HL-60/S4 treated with retinoic acid at 250 ng/mL for 4 days and 3 days (cell line): Measurements from ENCODE around the gene ZFAND3.
"Not testable (repeated sequence)": the region's sequence is repeated elsewhere in the genome, so short reads cannot be mapped to it uniquely, and the experiment has no call there.

Source experiments
- in situ Hi-C: fragments of 300-500 bp; cut with MboI; formaldehyde crosslinking; loops from 2 replicates; pipeline ENCODE4 v1.7.0; 2022; ENCODE audit warnings: low sequenced_read_pairs

ZFAND3 gene

GRCh38 chr6:38113825-38114576, 294.5 kb downstream of the ZFAND3 start:
- in situ Hi-C loops, result no loop called here

GRCh38 chr6:38114976-38115625, 295.6 kb downstream of the ZFAND3 start:
- in situ Hi-C loops, result no loop called here

DNA sequence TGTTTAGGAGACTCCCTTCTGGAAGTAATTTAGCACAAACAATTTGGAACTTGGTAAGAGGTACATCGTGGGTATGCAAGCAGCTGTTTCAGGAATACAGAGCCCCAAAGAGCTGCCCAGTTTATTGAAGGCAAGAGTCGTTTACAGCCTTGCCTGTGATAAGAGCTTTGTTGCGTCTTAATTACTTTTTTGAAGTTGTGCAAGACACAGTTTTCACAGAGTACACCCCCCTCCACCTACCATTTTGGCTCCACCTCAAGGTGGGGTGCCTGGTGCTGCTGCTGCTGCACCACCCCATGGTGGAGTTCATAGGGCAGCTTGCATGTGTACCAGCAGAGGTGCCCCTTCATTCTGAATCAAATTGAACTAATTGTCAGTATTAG, 296.1 kb downstream of the ZFAND3 start:
- in situ Hi-C loops, result no loop called here

- in situ Hi-C loops, result no loop called here
Measured at GRCh38 chr6:38116248-38116647, 296.7 kb downstream of the ZFAND3 start.

DNA sequence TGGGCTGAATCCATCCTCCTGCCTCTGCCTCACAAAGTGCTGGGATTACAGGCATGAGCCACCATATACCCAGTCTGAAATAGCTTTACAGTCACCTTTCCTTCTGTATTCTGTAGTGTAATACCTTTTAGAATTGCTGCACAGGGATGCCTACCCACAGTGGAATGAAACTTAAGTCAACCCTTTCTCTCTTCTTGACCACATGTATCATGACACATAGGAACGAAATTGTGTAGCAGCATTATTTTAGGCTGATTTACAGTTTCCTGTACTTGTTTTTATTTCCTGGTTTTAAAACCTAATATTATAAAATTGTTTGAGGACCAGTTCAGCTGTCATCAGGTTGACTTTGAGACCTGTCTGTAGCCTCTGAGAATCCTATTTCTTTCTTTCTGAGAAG, 297.8 kb downstream of the ZFAND3 start:
- in situ Hi-C loops, result no loop called here

- in situ Hi-C loops, result no loop called here
Measured at GRCh38 chr6:38118791-38119365, 299.4 kb downstream of the ZFAND3 start.

- in situ Hi-C loops, result no loop called here
Measured at GRCh38 chr6:38119516-38119915, 300.0 kb downstream of the ZFAND3 start.

- in situ Hi-C loops, result not testable (repeated sequence)
Measured at GRCh38 chr6:38124224-38124926, 304.8 kb downstream of the ZFAND3 start.

- in situ Hi-C loops, result no loop called here
Measured at GRCh38 chr6:38127284-38127683, 307.8 kb downstream of the ZFAND3 start.

- in situ Hi-C loops, result no loop called here
Measured at GRCh38 chr6:38131527-38131965, 312.0 kb downstream of the ZFAND3 start.

DNA sequence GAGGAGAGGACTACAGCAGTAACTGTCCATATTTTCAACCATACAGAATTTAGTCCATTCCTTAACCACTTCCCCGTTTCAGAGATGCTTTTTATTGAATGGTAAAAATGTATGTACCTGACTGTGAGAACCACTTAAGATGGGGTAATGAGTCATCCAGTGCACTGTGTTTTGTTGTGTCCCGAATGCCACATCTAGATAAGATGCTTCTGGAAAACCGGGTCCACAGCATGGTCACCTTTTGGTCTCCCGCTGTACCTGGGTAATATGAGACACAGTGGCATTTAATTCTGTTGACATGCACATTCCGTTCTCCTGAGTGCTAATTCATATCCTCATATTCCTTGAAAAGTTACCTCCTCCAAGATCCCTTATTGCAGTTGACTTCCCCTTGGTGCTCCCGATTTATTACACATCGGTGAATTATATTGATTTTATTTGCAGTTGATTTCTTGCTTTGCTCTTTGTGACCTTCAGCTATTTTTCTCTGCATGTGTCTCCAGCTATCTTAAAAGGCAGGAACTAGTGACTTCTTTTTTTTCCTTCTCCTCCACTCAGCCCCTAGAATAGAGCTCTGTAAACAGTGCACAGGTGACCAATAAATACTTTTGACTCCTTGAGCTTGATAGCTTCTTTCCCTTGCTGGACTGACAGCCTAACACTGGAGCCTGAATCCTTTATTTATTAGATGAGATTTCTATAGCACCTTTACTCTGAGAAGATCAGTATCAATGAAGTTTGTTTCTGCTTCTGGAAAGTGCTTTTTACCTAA, 314.6 kb downstream of the ZFAND3 start:
- in situ Hi-C loops, result no loop called here

DNA sequence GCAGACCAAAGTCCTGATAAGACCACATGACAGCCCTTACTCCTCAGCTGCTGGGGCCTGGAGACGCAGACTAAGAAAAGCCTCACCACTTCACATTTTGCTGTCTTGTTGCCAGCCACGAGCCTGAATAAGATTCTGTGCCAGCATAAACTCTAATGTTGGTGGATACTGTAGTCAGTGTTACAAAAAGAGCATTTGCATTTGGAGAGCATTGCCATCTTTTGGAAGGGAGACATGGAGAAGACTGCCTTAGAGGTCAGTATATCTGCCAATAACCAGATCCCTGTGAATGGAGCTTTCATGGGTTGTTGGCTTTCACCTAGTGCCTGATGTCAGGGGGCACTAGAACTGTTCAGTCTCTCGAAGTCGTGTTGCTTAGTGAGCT, 315.2 kb downstream of the ZFAND3 start:
- in situ Hi-C loops, result no loop called here

- in situ Hi-C loops, result no loop called here
Measured at GRCh38 chr6:38136547-38136946, 317.0 kb downstream of the ZFAND3 start.

DNA sequence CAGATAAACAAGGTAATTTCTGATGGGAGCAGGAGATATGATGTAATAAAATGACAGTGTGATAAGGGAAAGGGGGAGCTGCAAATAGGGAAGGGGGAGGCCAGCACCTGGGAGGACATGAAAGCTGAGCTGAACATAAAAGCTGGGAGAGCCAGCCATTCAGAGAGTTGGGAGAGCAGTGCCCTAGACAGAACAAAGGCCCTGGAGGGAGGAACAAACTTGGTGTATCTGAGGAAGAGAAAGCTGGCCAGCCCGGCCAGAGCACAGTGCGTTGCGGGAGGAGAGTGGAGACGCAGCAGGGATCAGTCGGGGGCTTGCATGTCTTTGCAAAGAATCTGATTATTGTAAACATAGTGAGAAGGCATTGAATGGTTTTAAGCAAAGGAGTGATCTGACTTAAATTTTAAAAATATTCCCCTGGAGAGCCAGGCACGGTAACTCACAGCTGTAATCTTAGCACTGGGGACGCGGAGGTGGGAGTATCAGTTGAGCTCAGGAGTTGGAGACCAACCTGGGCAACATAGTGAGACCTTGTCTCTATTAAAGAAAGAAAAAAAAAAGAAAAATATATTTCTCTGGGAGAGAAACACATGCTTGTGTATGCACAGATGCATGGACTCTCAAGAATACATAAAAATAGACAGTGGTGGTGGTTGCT, 318.2 kb downstream of the ZFAND3 start:
- in situ Hi-C loops, result no loop called here

GRCh38 chr6:38138374-38138773, 318.8 kb downstream of the ZFAND3 start:
- in situ Hi-C loops, result no loop called here

DNA sequence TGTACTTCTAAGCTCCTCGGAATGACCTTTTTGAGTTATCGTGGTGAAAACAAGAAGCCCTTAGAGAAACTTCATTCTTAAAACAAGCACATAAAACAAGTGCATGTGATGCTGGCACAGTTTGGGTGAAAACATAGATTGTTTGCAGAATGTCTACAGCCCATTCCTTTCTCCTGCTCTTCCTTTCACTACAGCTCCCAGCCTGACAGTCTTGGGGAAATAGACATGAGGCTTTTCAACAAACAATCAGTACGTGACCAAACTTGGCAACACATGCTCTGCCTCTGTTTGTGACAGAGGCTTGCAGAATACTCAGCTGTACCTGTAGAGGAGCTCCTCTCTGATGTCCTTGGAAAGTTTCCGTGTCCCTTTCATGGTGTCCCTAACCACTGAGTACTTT, 321.6 kb downstream of the ZFAND3 start:
- in situ Hi-C loops, result no loop called here

GRCh38 chr6:38141716-38142115, 322.2 kb downstream of the ZFAND3 start:
- in situ Hi-C loops, result no loop called here

DNA sequence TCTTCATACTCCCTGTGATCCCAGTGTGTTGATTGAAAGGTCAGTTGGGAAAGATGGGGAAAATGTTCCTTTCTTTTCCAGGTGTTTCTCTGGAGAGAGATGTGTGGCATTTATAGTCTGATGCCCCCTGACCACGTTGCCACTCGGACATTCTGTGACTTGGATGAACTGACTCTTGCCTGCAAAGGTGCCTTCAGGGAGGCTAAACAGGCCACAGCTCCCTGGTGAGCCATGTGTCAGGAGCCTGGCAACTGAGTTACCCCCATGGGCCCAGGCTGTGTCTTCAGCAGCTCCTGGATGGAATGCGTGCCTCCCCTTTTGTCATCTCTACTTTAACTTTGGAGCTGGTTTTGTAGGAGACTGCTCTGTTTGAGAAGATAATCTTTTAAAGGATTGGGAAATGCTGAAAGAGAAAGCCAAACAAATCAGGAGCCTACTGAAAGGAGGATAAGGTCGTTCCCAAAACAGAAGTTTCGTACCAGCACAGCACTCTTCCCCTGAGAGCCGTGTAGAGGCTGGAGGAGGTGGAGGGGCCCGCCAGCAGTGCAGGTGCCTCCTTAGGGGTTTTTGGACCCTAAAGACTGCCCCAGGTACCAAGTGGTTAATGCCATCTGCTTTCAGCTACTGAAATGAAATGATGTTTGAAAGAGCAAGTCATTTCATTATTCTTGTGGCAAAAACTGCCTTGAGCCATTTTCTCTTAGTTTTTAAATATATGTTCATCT, 322.8 kb downstream of the ZFAND3 start:
- in situ Hi-C loops, result no loop called here
